Activated CD4-positive, alpha-beta T cell treated with anti-CD3 and anti-CD28 coated beads for 36 hours (primary cell): ENCODE measurements around the gene TMEM14C. TPM values are rescaled to one million over a fixed set of nuclear protein-coding genes. Genes with fewer than 3 reads are reported as not detected.
"Not testable (repeated sequence)": the region's sequence is repeated elsewhere in the genome, so short reads cannot be mapped to it uniquely, and the experiment has no call there.

ENCODE experiments used
- ATAC-seq: fragments of 200-7000 bp; cut with Tn5 transposase; one replicate; pipeline ENCODE4 v1.10.0; 2021; ENCODE audit warnings: mild to moderate bottlenecking, moderate library complexity
- CTCF ChIA-PET: fragments of 350-600 bp; sonication (Branson Sonifier 250); formaldehyde crosslinking; loops from one replicate; lab custom pipeline; 2021; ENCODE audit warnings: antibody characterized with exemption; lab: Charles Lee
- POLR2A ChIA-PET: fragments of 350-600 bp; sonication (Branson Sonifier 250); formaldehyde crosslinking; loops from one replicate; lab custom pipeline; 2021; ENCODE audit warnings: antibody characterized with exemption, inconsistent platforms; lab: Charles Lee
- DNase-seq: peaks from one replicate; pipeline ENCODE4 v3.0.0-alpha.2; 2020
- H3K27ac Mint-ChIP-seq: one replicate; pipeline ENCODE4 v1.8.0; 2021; ENCODE audit warnings: mixed read lengths
- H3K27me3 Mint-ChIP-seq: one replicate; pipeline ENCODE4 v1.8.0; 2021; ENCODE audit warnings: mixed read lengths
- H3K36me3 Mint-ChIP-seq: one replicate; pipeline ENCODE4 v1.8.0; 2021; ENCODE audit warnings: low read depth, mixed read lengths
- H3K4me1 Mint-ChIP-seq: one replicate; pipeline ENCODE4 v1.8.0; 2021; ENCODE audit warnings: mixed read lengths
- H3K4me3 Mint-ChIP-seq: one replicate; pipeline ENCODE4 v1.8.0; 2021; ENCODE audit warnings: mild to moderate bottlenecking, moderate library complexity, mixed read lengths
- H3K9me3 Mint-ChIP-seq: one replicate; pipeline ENCODE4 v1.8.0; 2021; ENCODE audit warnings: low read depth, mixed read lengths
- intact Hi-C, 2 experiments: fragments of 100-400 bp; cut with DNase I in 1 of 2; cut with micrococcal nuclease in 1 of 2; formaldehyde crosslinking; loops; one replicate each; pipeline versions ENCODE4 v1.14.2 to v1.15.1; 2022 to 2024; cut with DNase I, micrococcal nuclease
- total RNA-seq, 2 experiments: library from RNA; stranded (reverse); gene quantifications; one replicate each; pipeline ENCODE4 v1.2.3, GENCODE V29; 2021

The TMEM14C gene
- total RNA-seq, 2 experiments from 2014 or later, result 67.6 to 81.7 TPM

DNA sequence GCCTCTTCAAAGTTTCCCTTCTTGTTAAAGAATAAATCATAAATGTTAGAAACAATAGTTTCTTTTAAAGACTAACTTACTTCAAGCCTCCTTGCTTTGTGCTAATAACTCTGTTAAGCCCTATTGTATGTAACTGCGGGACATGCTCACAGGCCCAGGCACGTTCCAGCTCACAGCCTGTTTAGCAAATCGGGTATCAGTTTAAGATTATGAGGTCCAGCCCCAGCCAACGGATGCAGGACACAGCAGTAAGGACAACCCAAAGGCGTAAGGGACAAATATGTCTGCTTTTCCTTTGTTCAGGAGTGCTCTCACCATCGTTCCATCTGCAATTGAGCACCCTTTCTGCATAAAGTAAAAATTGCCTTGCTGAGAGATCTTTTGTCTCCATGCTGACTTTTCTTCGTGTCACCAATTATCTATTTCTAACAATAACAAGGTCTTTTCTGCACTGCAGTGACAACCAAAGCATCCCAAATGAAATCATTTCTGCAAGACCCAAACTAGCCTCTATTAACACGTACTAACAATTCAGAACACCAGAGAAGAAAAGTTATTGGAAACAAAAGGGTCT, 29.8 kb upstream of the TMEM14C start:
- H3K27ac Mint-ChIP-seq, result peak overlapping the region; percentile 100
- POLR2A ChIA-PET, result no interaction called here
- peaks cover 23% of the 10 kb centered on the region for H3K4me1 Mint-ChIP-seq
- H3K27me3 Mint-ChIP-seq, result no peaks in the 10 kb centered on the region
- intact Hi-C loops, result loop anchor here in 1 of 2 experiments (10.0 kb wide), 1 partner anchor 542 kb away; the partner anchor contains the start of gene NEDD9
- DNase-seq (no peak), ATAC-seq (no peak)
- peaks cover 27% of the 10 kb centered on the region for H3K36me3 Mint-ChIP-seq
- H3K9me3 Mint-ChIP-seq, result no peaks in the 10 kb centered on the region
- CTCF ChIA-PET, result no interaction called here
- peak overlapping the region; percentile 93 for H3K4me3 Mint-ChIP-seq

GRCh38 chr6:10694302-10695085, 28.4 kb upstream of the TMEM14C start, which contains the start of the genes C6orf52 and PAK1IP1:
C6orf52 (minus strand) TSS chr6:10694616; CDS start chr6:10687550, 7,066 bp downstream.
PAK1IP1 (plus strand) TSS chr6:10694972; CDS start chr6:10694986, 14 bp downstream.
- Mint-ChIP-seq H3K27ac (peak within 1 kb of the TSS; percentile 100), H3K27me3 (no peaks in the 10 kb centered on the region), H3K9me3 (no peaks in the 10 kb centered on the region), H3K36me3 (peaks cover 38% of the 10 kb centered on the region), H3K4me1 (peaks cover 29% of the 10 kb centered on the region), H3K4me3 (peak within 1 kb of the TSS; percentile 93)
- peak; percentile 95 for DNase-seq
- POLR2A ChIA-PET, result interaction anchor here (0.6 to 2.5 kb wide), 11 partner anchors 11 to 1554 kb away, joined by 3 to 29 read pairs (median 5); partner anchors contain the start of genes SMIM13, TMEM14B and TMEM14C
- ATAC-seq, result peak; percentile 97
- CTCF ChIA-PET, result interaction anchor here (1.0 to 1.5 kb wide), 7 partner anchors 12 to 183 kb away, joined by 3 to 7 read pairs (median 5); partner anchors contain the start of gene TMEM14B
- intact Hi-C loops, result loop anchor here (1.0 to 10.0 kb wide), 12 partner anchors 25 to 540 kb away; partner anchors contain the start of genes TMEM14B (in 2 of the 2), TMEM14C (in 2 of the 2), MAK (in 1 of the 2) and NEDD9 (in 1 of the 2)

DNA sequence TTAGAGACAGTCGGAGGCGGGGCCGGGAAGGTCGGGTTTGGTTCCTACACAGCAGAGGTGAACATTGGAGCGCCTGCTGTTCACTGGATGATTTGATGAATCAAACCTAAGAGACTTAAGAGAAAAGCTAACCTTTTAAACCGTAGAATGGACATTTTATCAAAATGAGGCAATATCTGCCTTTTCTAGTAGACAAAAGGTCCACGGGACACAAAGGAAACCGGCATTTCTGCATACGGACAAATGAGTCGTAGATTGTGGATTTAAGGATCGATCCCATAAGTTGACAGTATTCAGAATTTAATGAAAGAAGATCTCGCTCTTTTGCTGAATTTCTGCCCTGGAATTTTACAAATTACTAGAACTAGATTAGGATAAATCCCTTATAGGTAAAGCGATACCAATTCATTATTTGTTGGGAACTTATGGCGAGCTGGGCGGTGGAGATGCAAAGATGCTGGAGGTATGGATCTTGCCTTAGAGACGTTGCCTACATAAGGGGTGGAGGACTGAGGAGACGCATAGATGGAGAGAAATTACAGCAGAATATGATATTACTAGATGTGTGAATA, 27.7 kb upstream of the TMEM14C start:
- ChIA-PET POLR2A (interaction anchor here (0.6 to 2.5 kb wide), 10 partner anchors 11 to 1554 kb away, joined by 3 to 29 read pairs (median 5); partner anchors contain the start of genes SMIM13, TMEM14B and TMEM14C), CTCF (interaction anchor here (0.7 to 1.5 kb wide), 9 partner anchors 12 to 322 kb away, joined by 3 to 7 read pairs (median 5); partner anchors contain the start of gene TMEM14B)
- Mint-ChIP-seq H3K4me3 (peak overlapping the region; percentile 93), H3K27me3 (no peaks in the 10 kb centered on the region), H3K27ac (peak overlapping the region; percentile 100), H3K4me1 (peaks cover 30% of the 10 kb centered on the region), H3K9me3 (no peaks in the 10 kb centered on the region), H3K36me3 (peaks cover 38% of the 10 kb centered on the region)
- intact Hi-C loops, result loop anchor here (1.0 to 10.0 kb wide), 4 partner anchors 24 to 540 kb away; partner anchors contain the start of gene NEDD9 (in 1 of the 2)
- DNase-seq (no peak), ATAC-seq (no peak)

DNA sequence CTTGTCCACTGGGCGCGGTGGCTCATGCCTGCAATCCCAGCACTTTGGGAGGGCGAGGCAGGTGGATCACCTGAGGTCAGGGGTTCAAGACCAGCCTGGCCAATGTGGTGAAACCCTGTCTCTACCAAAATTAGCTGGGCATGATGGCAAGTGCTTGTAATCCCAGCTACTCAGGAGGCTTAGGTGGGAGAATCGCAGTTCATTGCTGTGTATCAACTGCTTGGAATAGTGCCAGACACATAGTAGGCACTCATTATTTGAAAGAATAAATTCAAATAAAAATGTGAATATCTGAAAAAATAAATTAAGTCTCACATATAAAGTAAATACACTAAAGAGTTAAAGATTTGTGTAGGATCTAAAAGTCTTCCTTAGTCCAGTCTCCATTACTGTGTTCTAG, 26.2 kb upstream of the TMEM14C start:
- H3K4me3 Mint-ChIP-seq, result peak overlapping the region; percentile 93
- CTCF ChIA-PET, result no interaction called here
- DNase-seq, result no peak
- H3K9me3 Mint-ChIP-seq, result no peaks in the 10 kb centered on the region
- H3K36me3 Mint-ChIP-seq, result peaks cover 48% of the 10 kb centered on the region
- POLR2A ChIA-PET, result no interaction called here
- H3K4me1 Mint-ChIP-seq, result peaks cover 34% of the 10 kb centered on the region
- intact Hi-C loops, result loop anchor here in 1 of 2 experiments (10.0 kb wide), 1 partner anchor 538 kb away; the partner anchor contains the start of gene NEDD9
- no peaks in the 10 kb centered on the region for H3K27me3 Mint-ChIP-seq
- peak overlapping the region; percentile 100 for H3K27ac Mint-ChIP-seq
- no peak for ATAC-seq

DNA sequence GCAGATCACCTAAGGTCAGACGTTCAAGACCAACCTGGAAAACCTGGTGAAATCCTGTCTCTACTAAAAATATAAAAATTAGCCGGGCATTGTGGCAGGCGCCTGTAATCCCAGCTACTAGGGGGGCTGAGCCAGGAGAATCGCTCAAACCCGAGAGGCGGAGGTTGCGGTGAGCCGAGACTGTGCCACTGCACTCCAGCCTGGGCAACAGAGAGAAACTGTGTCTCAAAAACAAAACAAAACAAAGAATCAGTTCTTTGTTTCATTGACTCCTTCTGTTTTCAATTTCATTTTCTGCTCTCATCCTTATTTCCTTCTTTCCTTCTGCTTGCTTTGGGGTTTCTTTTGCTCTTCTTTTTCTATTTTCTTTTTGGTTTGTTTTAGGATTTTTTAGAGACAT, 8.9 kb upstream of the TMEM14C start:
- Mint-ChIP-seq H3K27ac (peak overlapping the region; percentile 61), H3K4me1 (peaks cover 8% of the 10 kb centered on the region), H3K27me3 (no peaks in the 10 kb centered on the region), H3K9me3 (peaks cover 2% of the 10 kb centered on the region), H3K36me3 (peaks cover 15% of the 10 kb centered on the region), H3K4me3 (no peak overlapping the region)
- ATAC-seq, result no peak
- ChIA-PET POLR2A (no interaction called here), CTCF (no interaction called here)
- DNase-seq, result no peak
- intact Hi-C loops, result no loop called here

DNA sequence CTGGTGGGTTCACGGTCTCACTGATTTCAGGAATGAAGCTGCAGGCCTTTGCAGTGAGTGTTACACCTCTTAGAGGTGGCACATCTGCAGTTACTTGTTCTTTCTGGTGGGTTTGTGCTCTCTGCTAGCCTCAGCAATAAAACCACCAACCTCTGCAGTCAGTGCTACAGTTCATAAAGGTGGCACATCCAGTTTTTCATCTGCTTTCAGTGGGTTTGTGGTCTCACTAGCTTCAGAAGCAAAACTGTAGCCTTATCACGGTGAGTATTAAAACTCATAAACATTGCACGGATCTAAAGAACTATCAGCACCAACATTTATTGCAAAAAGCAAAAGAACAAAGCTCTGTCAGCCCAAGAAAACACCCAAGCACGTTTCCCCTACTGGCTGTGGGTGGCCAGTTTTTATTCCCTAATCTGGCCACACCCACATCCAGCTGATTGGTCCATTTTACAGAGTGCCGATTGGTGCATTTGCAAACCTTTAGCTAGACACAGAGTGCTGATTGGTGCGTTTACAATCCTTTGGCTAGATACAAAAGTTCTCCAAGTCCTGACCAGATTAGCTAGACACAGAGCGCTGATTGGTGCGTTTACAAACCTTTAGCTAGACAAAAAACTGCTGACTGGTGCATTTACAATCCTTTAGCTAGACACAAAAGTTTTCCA, 3.4 kb upstream of the TMEM14C start:
- intact Hi-C loops, result loop anchor here in 1 of 2 experiments (1.0 kb wide), 1 partner anchor 24 kb away; no protein-coding TSS in a partner anchor
- peak overlapping the region; percentile 92 for H3K4me3 Mint-ChIP-seq
- H3K4me1 Mint-ChIP-seq, result peaks cover 36% of the 10 kb centered on the region
- no peaks in the 10 kb centered on the region for H3K27me3 Mint-ChIP-seq
- DNase-seq (peak; percentile 72), ATAC-seq (peak; percentile 13)
- ChIA-PET POLR2A (interaction anchor here (0.6 to 4.2 kb wide), 2 partner anchors 25 to 1291 kb away, joined by 3 to 29 read pairs; partner anchors contain the start of genes C6orf52 and PAK1IP1), CTCF (interaction anchor here (0.6 to 1.8 kb wide), 7 partner anchors 9 to 153 kb away, joined by 3 to 9 read pairs (median 3); partner anchors contain the start of genes C6orf52 and PAK1IP1)
- peaks cover 4% of the 10 kb centered on the region for H3K36me3 Mint-ChIP-seq
- peaks cover 6% of the 10 kb centered on the region for H3K9me3 Mint-ChIP-seq
- H3K27ac Mint-ChIP-seq, result peak overlapping the region; percentile 92

GRCh38 chr6:10719964-10720264, 3.0 kb upstream of the TMEM14C start:
- DNase-seq (no peak), ATAC-seq (no peak)
- Mint-ChIP-seq H3K4me3 (peak overlapping the region; percentile 92), H3K27me3 (no peaks in the 10 kb centered on the region), H3K27ac (peak overlapping the region; percentile 92), H3K36me3 (peaks cover 4% of the 10 kb centered on the region), H3K9me3 (peaks cover 6% of the 10 kb centered on the region), H3K4me1 (peaks cover 41% of the 10 kb centered on the region)
- POLR2A ChIA-PET, result interaction anchor here (0.6 to 4.2 kb wide), 2 partner anchors 25 to 1291 kb away, joined by 3 to 29 read pairs; partner anchors contain the start of genes C6orf52 and PAK1IP1
- CTCF ChIA-PET, result interaction anchor here (0.6 to 1.8 kb wide), 6 partner anchors 10 to 107 kb away, joined by 3 to 9 read pairs (median 4); partner anchors contain the start of genes C6orf52 and PAK1IP1
- intact Hi-C loops, result loop anchor here (1.0 to 2.0 kb wide), 2 partner anchors 25 to 119 kb away; partner anchors contain the start of gene MAK (in 1 of the 2)

- Mint-ChIP-seq H3K27me3 (no peaks in the 10 kb centered on the region), H3K4me1 (peaks cover 44% of the 10 kb centered on the region), H3K9me3 (peaks cover 6% of the 10 kb centered on the region), H3K4me3 (peak overlapping the region; percentile 92), H3K36me3 (peaks cover 7% of the 10 kb centered on the region), H3K27ac (peak overlapping the region; percentile 93)
- ATAC-seq, result peak; percentile 27
- intact Hi-C loops, result loop anchor here in 1 of 2 experiments (2.0 kb wide), 1 partner anchor 118 kb away; the partner anchor contains the start of gene MAK
- CTCF ChIA-PET, result interaction anchor here (0.8 to 1.8 kb wide), 6 partner anchors 10 to 242 kb away, joined by 4 to 9 read pairs (median 6); partner anchors contain the start of genes C6orf52 and PAK1IP1
- POLR2A ChIA-PET, result interaction anchor here (1.0 to 4.2 kb wide), 2 partner anchors 26 to 118 kb away, joined by 3 to 29 read pairs; partner anchors contain the start of genes C6orf52, MAK and PAK1IP1
- peak; percentile 73 for DNase-seq
Observed at GRCh38 chr6:10720265-10720959, 2.5 kb upstream of the TMEM14C start.

GRCh38 chr6:10720960-10721849, 1.7 kb upstream of the TMEM14C start:
- Mint-ChIP-seq H3K4me3 (peak overlapping the region; percentile 92), H3K27ac (peak overlapping the region; percentile 93), H3K4me1 (peaks cover 49% of the 10 kb centered on the region), H3K36me3 (peaks cover 11% of the 10 kb centered on the region)
- POLR2A ChIA-PET, result interaction anchor here (0.7 to 4.2 kb wide), 5 partner anchors 17 to 208 kb away, joined by 3 to 29 read pairs (median 3); partner anchors contain the start of genes C6orf52, MAK, PAK1IP1 and TMEM14B
- intact Hi-C loops, result loop anchor here in 1 of 2 experiments (2.0 kb wide), 1 partner anchor 118 kb away; the partner anchor contains the start of gene MAK
- H3K9me3 Mint-ChIP-seq, H3K27me3 Mint-ChIP-seq, ATAC-seq: not testable (repeated sequence)
- CTCF ChIA-PET, result interaction anchor here (1.4 to 1.6 kb wide), 3 partner anchors 22 to 243 kb away, joined by 4 to 5 read pairs (median 5); no protein-coding TSS in a partner anchor
- peak; percentile 63 for DNase-seq
